Suprapubic skin (tissue), 4 donors: ENCODE measurements around the gene POR.

Experiments
- POLR2A ChIP-seq, 2 donors: fragments of 450-650 bp; IDR thresholded peaks; one replicate each; pipeline ENCODE4 v1.6.1; 2017; ENCODE audit warnings: antibody characterized with exemption in 2 of 2, mild to moderate bottlenecking in 2 of 2, moderate library complexity in 2 of 2
- POLR2AphosphoS5 ChIP-seq, 3 donors: sonication (generic); formaldehyde crosslinking; IDR thresholded peaks; one replicate each; pipeline ENCODE4 v1.6.1; 2017; ENCODE audit warnings: antibody characterized with exemption in 3 of 3
- TF ChIP-seq, protein P1 (sequence below), 2 donors: fragments of 200-600 bp in 1 of 2; fragments of 450-650 bp in 1 of 2; sonication (generic) in 1 of 2; IDR thresholded peaks; one replicate each; pipeline ENCODE4 v1.5.1; 2016 to 2019; ENCODE audit warnings: antibody characterized with exemption in 2 of 2, mild to moderate bottlenecking in 1 of 2, moderate library complexity in 1 of 2

DNA sequence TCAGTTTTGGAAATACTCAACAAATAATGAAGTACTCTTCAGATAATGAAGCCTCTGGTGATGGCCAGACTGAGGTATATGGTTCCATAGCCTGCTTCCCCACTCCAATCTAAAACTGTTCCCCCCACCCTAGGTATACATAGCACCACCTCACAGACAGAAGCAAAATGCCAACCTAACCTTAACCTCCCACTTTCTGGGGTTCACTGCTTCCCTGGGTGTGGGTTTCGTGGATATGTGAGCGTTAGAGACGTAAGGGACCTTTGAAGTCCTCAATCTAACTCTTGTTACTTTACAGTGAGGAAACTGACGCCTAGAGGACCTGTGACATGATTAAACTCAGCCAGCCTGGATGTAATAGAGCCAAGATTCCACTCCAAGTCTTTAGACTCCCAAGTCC is 34.7 kb upstream of the POR start:
- TF ChIP-seq, protein P1, sequence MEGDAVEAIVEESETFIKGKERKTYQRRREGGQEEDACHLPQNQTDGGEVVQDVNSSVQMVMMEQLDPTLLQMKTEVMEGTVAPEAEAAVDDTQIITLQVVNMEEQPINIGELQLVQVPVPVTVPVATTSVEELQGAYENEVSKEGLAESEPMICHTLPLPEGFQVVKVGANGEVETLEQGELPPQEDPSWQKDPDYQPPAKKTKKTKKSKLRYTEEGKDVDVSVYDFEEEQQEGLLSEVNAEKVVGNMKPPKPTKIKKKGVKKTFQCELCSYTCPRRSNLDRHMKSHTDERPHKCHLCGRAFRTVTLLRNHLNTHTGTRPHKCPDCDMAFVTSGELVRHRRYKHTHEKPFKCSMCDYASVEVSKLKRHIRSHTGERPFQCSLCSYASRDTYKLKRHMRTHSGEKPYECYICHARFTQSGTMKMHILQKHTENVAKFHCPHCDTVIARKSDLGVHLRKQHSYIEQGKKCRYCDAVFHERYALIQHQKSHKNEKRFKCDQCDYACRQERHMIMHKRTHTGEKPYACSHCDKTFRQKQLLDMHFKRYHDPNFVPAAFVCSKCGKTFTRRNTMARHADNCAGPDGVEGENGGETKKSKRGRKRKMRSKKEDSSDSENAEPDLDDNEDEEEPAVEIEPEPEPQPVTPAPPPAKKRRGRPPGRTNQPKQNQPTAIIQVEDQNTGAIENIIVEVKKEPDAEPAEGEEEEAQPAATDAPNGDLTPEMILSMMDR (IDR thresholded peaks at IDR 0.05): no peak
- no peak for TF ChIP-seq POLR2A (IDR thresholded peaks at IDR 0.05)
- no peak for TF ChIP-seq POLR2AphosphoS5 (IDR thresholded peaks at IDR 0.05)
